Loucy (cell line): ENCODE measurements around the gene TSPAN32.

Experiments
- H2AFZ ChIP-seq: fragments of 200-600 bp; sonication (generic); 2 replicates; pipeline ENCODE4 v1.6.0; 2016; ENCODE audit warnings: antibody characterized with exemption, mild to moderate bottlenecking, low read length, moderate library complexity
- H3F3A ChIP-seq: fragments of 200-600 bp; 2 replicates; pipeline ENCODE4 v1.6.0; 2016; ENCODE audit warnings: antibody characterized with exemption, low read depth, mild to moderate bottlenecking
- H3K27me3 ChIP-seq: fragments of 200-600 bp; sonication (generic); 2 replicates; pipeline ENCODE4 v1.6.1; 2014; ENCODE audit warnings: low read length, mild to moderate bottlenecking; ENCODE audit not compliant: insufficient read depth, poor library complexity, severe bottlenecking
- H3K36me3 ChIP-seq: fragments of 200-600 bp; sonication (generic); 2 replicates; pipeline ENCODE4 v1.6.1; 2016; ENCODE audit warnings: low read length; ENCODE audit not compliant: insufficient read depth
- H3K4me1 ChIP-seq: fragments of 200-600 bp; sonication (generic); 2 replicates; pipeline ENCODE4 v1.5.1; 2014; ENCODE audit warnings: low read length, mild to moderate bottlenecking; ENCODE audit not compliant: insufficient read depth, poor library complexity, severe bottlenecking
- H3K4me2 ChIP-seq: fragments of 200-600 bp; sonication (generic); 2 replicates; pipeline ENCODE4 v1.6.0; 2014; ENCODE audit warnings: antibody characterized with exemption, low read length, low read depth, mild to moderate bottlenecking; ENCODE audit not compliant: poor library complexity, severe bottlenecking
- H3K4me3 ChIP-seq: fragments of 200-600 bp; sonication (generic); 2 replicates; pipeline ENCODE4 v1.5.1; 2014; ENCODE audit warnings: low read length, mild to moderate bottlenecking, mixed read lengths; ENCODE audit not compliant: poor library complexity, severe bottlenecking
- H3K79me2 ChIP-seq: fragments of 200-600 bp; sonication (generic); 2 replicates; pipeline ENCODE4 v1.6.1; 2014; ENCODE audit warnings: low read length; ENCODE audit not compliant: insufficient read depth
- H3K9ac ChIP-seq: fragments of 200-600 bp; sonication (generic); 2 replicates; pipeline ENCODE4 v1.6.0; 2014; ENCODE audit warnings: mild to moderate bottlenecking, low read depth, low read length, moderate library complexity; ENCODE audit not compliant: poor library complexity, severe bottlenecking
- H3K9me2 ChIP-seq: fragments of 200-600 bp; sonication (generic); replicated peaks from 2 replicates; pipeline ENCODE4 v1.6.1; 2016; ENCODE audit warnings: low read depth, low read length, mixed read lengths
- H3K9me3 ChIP-seq: fragments of 200-600 bp; sonication (generic); 2 replicates; pipeline ENCODE4 v1.6.1; 2014; ENCODE audit warnings: mild to moderate bottlenecking, antibody characterized with exemption, low read length, low read depth; ENCODE audit not compliant: insufficient read depth
- H4K20me1 ChIP-seq: fragments of 200-600 bp; sonication (generic); 2 replicates; pipeline ENCODE4 v1.6.0; 2014; ENCODE audit warnings: antibody characterized with exemption, low read length, mild to moderate bottlenecking; ENCODE audit not compliant: insufficient read depth, poor library complexity, severe bottlenecking
- CTCF ChIP-seq: fragments of 200-600 bp; sonication (generic); conservative IDR thresholded peaks from 2 replicates; pipeline ENCODE4 v1.5.1; 2014; ENCODE audit warnings: mild to moderate bottlenecking, antibody characterized with exemption, low read length
- EZH2phosphoT487 ChIP-seq: fragments of 200-600 bp; IDR thresholded peaks from 2 replicates; pipeline ENCODE4 v1.6.1; 2018; ENCODE audit warnings: antibody characterized with exemption, mild to moderate bottlenecking, moderate library complexity, borderline replicate concordance

Gene TSPAN32

GRCh38 chr11:2293531-2293971 lies 8.3 kb upstream of the TSPAN32 start:
- no peak overlapping the region for H3K4me2 ChIP-seq
- no peaks in the 10 kb centered on the region for H3K27me3 ChIP-seq
- TF ChIP-seq CTCF (no peak), EZH2phosphoT487 (no peak)
- H3K4me3 ChIP-seq = no peak overlapping the region
- H3K9me2 ChIP-seq = no peaks in the 10 kb centered on the region
- no peaks in the 10 kb centered on the region for H3F3A ChIP-seq
- H3K79me2 ChIP-seq = peaks cover 7% of the 10 kb centered on the region; the same call in 1 of the 2 replicates
- peaks cover 5% of the 10 kb centered on the region for H3K4me1 ChIP-seq
- H2AFZ ChIP-seq = no peak overlapping the region
- H4K20me1 ChIP-seq = peaks cover 3% of the 10 kb centered on the region
- no peaks in the 10 kb centered on the region for H3K9me3 ChIP-seq
- H3K9ac ChIP-seq = no peak overlapping the region
- H3K36me3 ChIP-seq = peaks cover 9% of the 10 kb centered on the region; the same call in 1 of the 2 replicates

GRCh38 chr11:2293984-2294925 lies 7.6 kb upstream of the TSPAN32 start:
- H3K79me2 ChIP-seq = peaks cover 14% of the 10 kb centered on the region
- H3F3A ChIP-seq = no peaks in the 10 kb centered on the region
- H3K4me2 ChIP-seq = no peak overlapping the region
- H3K27me3 ChIP-seq = no peaks in the 10 kb centered on the region
- H3K4me3 ChIP-seq = no peak overlapping the region
- no peak overlapping the region for H3K9ac ChIP-seq
- H3K36me3 ChIP-seq = peaks cover 9% of the 10 kb centered on the region; the same call in 1 of the 2 replicates
- H3K9me2 ChIP-seq = no peaks in the 10 kb centered on the region
- H3K4me1 ChIP-seq = peaks cover 12% of the 10 kb centered on the region
- peaks cover 7% of the 10 kb centered on the region for H4K20me1 ChIP-seq
- H3K9me3 ChIP-seq = no peaks in the 10 kb centered on the region
- no peak overlapping the region for H2AFZ ChIP-seq
- TF ChIP-seq EZH2phosphoT487 = no peak
- TF ChIP-seq CTCF = no peak

GRCh38 chr11:2294926-2295290 lies 6.9 kb upstream of the TSPAN32 start:
- peaks cover 20% of the 10 kb centered on the region for H3K79me2 ChIP-seq
- H4K20me1 ChIP-seq = peaks cover 13% of the 10 kb centered on the region
- no peaks in the 10 kb centered on the region for H3K9me3 ChIP-seq
- no peak overlapping the region for H3K4me3 ChIP-seq
- H3K9me2 ChIP-seq = no peaks in the 10 kb centered on the region
- no peak overlapping the region for H3K9ac ChIP-seq
- H3K36me3 ChIP-seq = peaks cover 9% of the 10 kb centered on the region; the same call in 1 of the 2 replicates
- TF ChIP-seq CTCF (no peak), EZH2phosphoT487 (no peak)
- H3F3A ChIP-seq = no peaks in the 10 kb centered on the region
- peaks cover 18% of the 10 kb centered on the region for H3K4me1 ChIP-seq
- no peak overlapping the region for H3K4me2 ChIP-seq
- H2AFZ ChIP-seq = no peak overlapping the region
- H3K27me3 ChIP-seq = no peaks in the 10 kb centered on the region
